Left cardiac atrium (tissue), 4 donors: ENCODE results near the gene ZCCHC14. TPM values are rescaled to one million over a fixed set of nuclear protein-coding genes. Genes with fewer than 3 reads are reported as not detected.

Experiments used
- ATAC-seq, 2 donors: fragments of 200-7000 bp; cut with Tn5 transposase; one replicate each; pipeline ENCODE4 v1.9.1; 2020; ENCODE audit warnings: mild to moderate bottlenecking in 2 of 2, moderate library complexity in 2 of 2
- DNase-seq: peaks from one replicate; pipeline ENCODE4 v3.0.0-alpha.2; 2020
- intact Hi-C, 2 donors: fragments of 100-400 bp; cut with DNase I; formaldehyde crosslinking; loops; one replicate each; pipeline versions ENCODE4 v1.14.1 to v1.15.1; 2022 to 2023
- total RNA-seq, 2 donors: library from RNA; stranded (reverse); fragmentation: NEBNext Ultra II Directional; extraction: Animal tissue kit (Norgen Biotek cat#: 25700); gene quantifications; one replicate each; pipeline ENCODE4 v1.2.1, GENCODE V29; 2021
- donor health status: DM: no; HTN: yes; CAD: no.
- donor health status: DM: no; HTN: yes; CAD: no; lungs with severe emphysema.
- donor health status: DM: yes; HTN: yes; CAD: no.
- donor health status: Dilated cardiomyopathy.

Gene ZCCHC14
- total RNA-seq, 2 donors from 2014 or later = 14.4 to 14.9 TPM

DNA sequence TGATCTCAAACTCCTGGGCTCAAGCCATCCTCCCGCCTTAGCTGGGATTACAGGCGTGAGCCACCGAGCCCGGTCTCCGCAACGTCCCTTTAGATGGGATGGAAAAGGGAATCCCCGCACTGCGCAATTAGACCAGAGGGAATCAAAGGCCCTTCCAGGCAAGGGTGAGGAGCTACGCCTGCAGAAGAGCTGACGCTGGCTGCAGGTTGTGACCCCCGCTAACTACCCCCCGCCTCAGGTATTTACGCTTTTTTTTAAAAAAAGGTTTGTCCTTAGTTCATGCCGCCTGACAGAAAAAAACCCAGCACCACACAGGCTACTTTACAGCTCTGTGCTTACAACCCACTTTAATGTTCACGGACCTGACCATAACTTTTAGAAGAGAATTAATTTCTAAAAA, 26.9 kb downstream of the ZCCHC14 start:
- intact Hi-C loops = loop anchor here in 1 of 2 donors (2.0 kb wide), 1 partner anchor 25 kb away; no protein-coding TSS in a partner anchor
- DNase-seq = no peak
- no peak for ATAC-seq

GRCh38 chr16:87465306-87465705, 27.5 kb downstream of the ZCCHC14 start:
- DNase-seq (peak; percentile 77), ATAC-seq (peak; percentile 69 to 81)
- intact Hi-C loops = loop anchor here in 1 of 2 donors (2.0 kb wide), 1 partner anchor 25 kb away; no protein-coding TSS in a partner anchor

- ATAC-seq = peak; percentile 90 to 94
- intact Hi-C loops = loop anchor here in 1 of 2 donors (2.0 kb wide), 1 partner anchor 26 kb away; no protein-coding TSS in a partner anchor
- DNase-seq = peak; percentile 86
Measured at GRCh38 chr16:87464691-87465300, 28.0 kb downstream of the ZCCHC14 start.

GRCh38 chr16:87463722-87464690, 28.8 kb downstream of the ZCCHC14 start:
- intact Hi-C loops = loop anchor here in 1 of 2 donors (2.0 kb wide), 1 partner anchor 27 kb away; no protein-coding TSS in a partner anchor

GRCh38 chr16:87461466-87461991, 31.3 kb downstream of the ZCCHC14 start:
- intact Hi-C loops = no loop called here
- DNase-seq (peak; percentile 81), ATAC-seq (peak in 1 of 2 donors; percentile 69)

More at GRCh38 chr16:87463722-87464690, 28.8 kb downstream of the ZCCHC14 start:
- DNase-seq (peak; percentile 58), ATAC-seq (peak; percentile 56 to 63)

GRCh38 chr16:87460936-87461335, 31.9 kb downstream of the ZCCHC14 start:
- DNase-seq (no peak), ATAC-seq (no peak)
- intact Hi-C loops = no loop called here

- DNase-seq = no peak
- no peak for ATAC-seq
- intact Hi-C loops = no loop called here
Measured at GRCh38 chr16:87459833-87460232, 33.0 kb downstream of the ZCCHC14 start.

DNA sequence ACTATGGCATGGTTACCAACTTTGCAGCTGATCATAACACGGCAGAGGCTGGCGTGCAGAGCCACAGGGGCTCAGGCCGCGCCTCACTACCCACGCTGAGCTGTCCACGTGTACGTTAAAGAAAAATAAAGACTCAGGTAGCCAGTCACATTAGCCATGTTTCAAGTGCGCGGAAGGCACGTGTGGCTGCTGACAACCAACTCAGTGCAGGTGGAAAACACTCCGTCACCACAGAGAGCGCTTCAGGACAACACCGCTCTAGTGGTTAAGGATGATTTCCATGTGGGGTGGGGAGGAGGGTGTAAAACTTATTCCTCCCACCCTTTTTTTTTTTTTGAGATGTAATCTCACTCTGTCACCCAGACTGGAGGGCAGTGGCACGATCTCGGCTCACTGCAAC, 33.8 kb downstream of the ZCCHC14 start:
- ATAC-seq = no peak
- DNase-seq = no peak
- intact Hi-C loops = no loop called here

DNA sequence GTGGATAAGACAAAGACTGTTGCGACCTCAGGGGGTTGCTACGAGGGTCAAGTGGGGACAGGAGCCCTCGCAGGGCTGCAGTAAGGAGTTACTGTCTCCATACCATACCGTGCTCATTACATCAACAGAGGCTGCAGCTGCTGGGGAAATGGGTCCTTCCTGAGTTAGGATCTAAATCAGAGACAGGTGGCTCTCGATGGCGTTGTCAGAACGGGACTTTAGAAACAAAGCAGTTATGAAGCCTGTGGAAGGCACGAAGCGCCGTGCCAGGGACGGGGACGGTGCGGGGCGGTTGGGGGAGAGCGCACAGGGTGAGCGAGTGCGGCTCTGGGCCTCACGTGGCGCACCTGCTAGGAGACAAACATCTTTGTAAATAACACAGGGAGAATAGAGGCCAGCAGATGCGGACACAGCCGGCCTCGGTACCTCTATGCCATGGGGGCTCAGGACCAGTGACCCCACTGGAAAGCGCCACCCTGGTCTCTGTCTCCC, 34.4 kb downstream of the ZCCHC14 start:
- intact Hi-C loops = no loop called here
- ATAC-seq (no peak), DNase-seq (no peak)

DNA sequence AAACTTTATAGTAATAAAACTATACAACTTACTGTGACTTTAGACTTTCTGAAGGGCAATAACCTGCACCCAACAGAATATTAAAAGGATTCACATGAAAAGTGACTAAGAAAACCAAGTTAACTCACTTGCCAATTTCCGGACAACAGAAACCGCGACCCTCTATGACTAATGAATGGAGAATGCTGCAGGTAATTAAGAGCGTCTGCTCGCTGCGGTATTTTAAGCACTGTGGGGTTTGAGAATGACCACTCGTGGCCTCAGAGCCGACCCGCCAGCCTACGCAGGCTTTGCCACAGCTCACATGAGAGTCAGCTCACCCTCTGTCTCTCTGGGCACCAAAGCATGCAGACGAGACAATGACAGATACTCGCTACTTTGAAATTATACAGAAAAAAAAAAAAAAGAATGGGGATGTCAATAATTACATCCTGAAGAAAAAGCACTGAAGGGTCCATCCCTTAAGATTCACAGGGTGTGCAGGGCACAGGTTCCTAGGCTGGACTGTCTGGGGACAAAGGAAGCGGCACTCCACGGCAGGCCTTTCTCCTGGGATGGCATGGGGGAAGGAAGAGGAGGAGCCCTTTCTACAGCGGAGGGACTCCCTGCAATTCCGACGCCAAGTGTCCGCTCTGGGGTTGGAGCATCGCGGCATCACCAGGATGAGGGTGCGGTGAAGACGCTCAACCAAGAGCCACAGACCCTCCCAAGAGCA, 35.0 kb downstream of the ZCCHC14 start:
- DNase-seq (no peak), ATAC-seq (no peak)
- intact Hi-C loops = no loop called here

DNA sequence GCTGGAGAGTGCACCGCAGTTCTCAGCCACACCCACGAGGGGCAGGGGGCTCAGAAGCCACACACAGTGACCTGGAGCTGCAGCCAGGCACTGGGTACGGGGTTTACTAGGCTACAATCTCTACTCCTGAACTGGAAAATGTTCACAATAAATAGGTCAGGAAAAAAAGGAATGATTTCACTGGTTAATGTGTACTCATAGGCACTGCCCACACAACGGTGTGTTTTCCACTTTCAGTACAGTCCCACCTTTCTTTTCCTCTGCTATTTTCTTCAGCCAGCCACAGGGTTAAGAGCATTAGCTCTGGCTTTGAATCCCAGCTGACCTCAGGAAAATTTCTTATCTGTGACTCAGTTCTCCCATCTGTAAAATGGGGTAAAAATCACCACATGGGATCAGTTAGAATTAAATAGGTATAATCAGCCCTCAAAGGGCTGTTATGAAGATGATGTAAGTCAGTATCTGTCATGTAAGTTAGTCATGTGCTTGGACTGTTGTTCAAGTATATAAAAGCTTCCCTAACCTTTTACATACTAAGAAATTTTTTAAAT, 35.7 kb downstream of the ZCCHC14 start:
- no peak for ATAC-seq
- DNase-seq = no peak
- intact Hi-C loops = no loop called here

GRCh38 chr16:87454391-87454790, 38.4 kb downstream of the ZCCHC14 start:
- intact Hi-C loops = no loop called here
- no peak for DNase-seq
- no peak for ATAC-seq

GRCh38 chr16:87453326-87453725, 39.5 kb downstream of the ZCCHC14 start:
- intact Hi-C loops = no loop called here

DNA sequence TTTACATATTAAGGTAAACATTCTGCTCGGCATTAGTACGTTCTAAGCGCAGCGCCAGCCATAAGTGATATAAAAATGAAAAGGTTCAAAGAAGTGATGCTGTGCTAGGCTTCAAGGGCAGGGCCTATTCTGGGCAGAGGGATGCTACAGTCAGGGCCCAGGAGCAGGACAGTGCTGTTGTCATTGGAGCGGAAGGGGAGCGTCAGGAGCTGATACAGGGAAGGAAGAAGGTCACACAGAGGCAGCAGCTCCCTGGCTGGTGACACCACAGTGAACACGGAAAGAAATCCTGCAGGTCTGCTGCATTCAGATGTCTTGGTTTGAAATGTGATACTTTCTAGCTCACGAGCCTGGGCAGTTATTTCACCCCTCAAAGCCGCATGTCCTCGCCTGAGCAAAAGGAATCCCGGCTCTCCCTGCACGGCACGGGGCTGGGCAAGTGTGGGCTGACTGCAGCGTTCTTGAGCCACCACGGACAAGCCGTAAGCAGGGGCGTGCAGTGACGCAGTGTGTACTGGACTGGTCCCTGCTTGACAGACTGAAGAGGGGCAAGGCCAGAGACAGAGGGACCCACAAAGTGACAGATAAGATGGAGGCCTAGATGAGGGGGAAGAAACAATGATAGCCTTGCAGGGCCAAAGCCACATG, 41.1 kb downstream of the ZCCHC14 start:
- DNase-seq = no peak
- ATAC-seq = peak in 1 of 2 donors; percentile 20
- intact Hi-C loops = no loop called here

More at GRCh38 chr16:87453326-87453725, 39.5 kb downstream of the ZCCHC14 start:
- DNase-seq (no peak), ATAC-seq (no peak)

- intact Hi-C loops = loop anchor here in 1 of 2 donors (1.0 kb wide), 1 partner anchor 20 kb away; no protein-coding TSS in a partner anchor
- DNase-seq (no peak), ATAC-seq (no peak)
Measured at GRCh38 chr16:87448866-87449265, 44.0 kb downstream of the ZCCHC14 start.

DNA sequence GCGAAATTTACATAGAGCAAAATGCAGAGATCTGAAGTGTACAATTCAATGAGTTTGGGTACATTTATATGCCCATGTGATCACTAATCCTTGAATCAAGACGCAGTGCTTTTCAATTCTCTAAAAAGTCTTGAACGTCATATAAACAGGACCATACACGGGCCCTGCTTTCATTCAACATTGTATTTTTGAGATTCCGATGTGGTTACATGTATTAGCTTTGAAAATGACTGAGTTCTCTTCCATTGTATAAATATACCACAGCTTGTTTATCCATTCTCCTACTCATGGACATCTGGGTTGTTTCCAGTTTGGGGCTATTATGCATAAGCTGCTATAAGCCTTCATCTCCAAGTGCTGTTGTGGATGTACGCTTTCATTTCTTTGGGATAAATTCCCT, 45.5 kb downstream of the ZCCHC14 start:
- DNase-seq (no peak), ATAC-seq (no peak)
- intact Hi-C loops = no loop called here

DNA sequence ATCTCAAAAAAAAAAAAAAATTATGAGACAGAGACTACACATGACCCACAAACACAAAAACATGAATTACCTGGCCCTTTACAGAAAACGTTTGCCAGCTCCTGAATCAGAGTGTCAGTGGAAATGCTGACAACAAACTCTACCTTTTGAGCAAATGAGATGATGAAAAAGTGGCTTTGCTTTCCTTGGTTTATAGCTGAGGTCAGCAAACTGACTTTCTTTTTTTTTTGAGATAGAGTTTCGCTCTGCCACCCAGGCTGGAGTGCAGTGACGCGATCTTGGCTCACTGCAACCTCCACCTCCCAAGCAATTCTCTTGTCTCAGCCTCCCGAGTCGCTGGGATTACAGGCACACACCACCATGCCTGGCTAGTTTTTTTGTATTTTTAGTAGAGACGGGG, 46.3 kb downstream of the ZCCHC14 start:
- DNase-seq (no peak), ATAC-seq (no peak)
- intact Hi-C loops = no loop called here

GRCh38 chr16:87445486-87445885, 47.3 kb downstream of the ZCCHC14 start:
- DNase-seq (no peak), ATAC-seq (no peak)
- intact Hi-C loops = no loop called here
